K562 (cell line): ENCODE data around the gene CKS2. TPM values are rescaled to one million over a fixed set of nuclear protein-coding genes. Genes with fewer than 3 reads are reported as not detected.

Experiments
- ATAC-seq: fragments of 200-7000 bp; cut with Tn5 transposase; 3 replicates; pipeline ENCODE4 v1.9.1; 2020; ENCODE audit warnings: moderate library complexity
- BruUV-seq: library from RNA; stranded (reverse); fragments of 400-500 nt; replicated peaks from 2 replicates; lab custom pipeline; 2021; lab: Mats Ljungman, UMichigan
- CTCF ChIA-PET: fragments of 300-600 bp; formaldehyde crosslinking; extraction: SDS; loops from one replicate; lab custom pipeline; 2021; ENCODE audit warnings: low intra/inter-chr PET ratio; lab: Yijun Ruan, JAX
- POLR2A ChIA-PET: fragments of 300-600, 350-650 bp; sonication (Branson Sonifier 250); formaldehyde crosslinking; extraction: SDS; loops from one replicate; lab custom pipeline; 2021; ENCODE audit warnings: antibody characterized with exemption, inconsistent platforms; lab: Yijun Ruan, JAX
- DNase-seq, 4 experiments: peaks; one replicate each; pipeline versions ENCODE4 v3.0.0 to v3.0.0-alpha.2; 2011 to 2018; ENCODE audit warnings: low spot score in 3 of 4, mixed read lengths in 3 of 4; ENCODE audit errors: extremely low read depth in 1 of 4
- FAIRE-seq: peaks from 2 replicates; lab custom pipeline; 2011; peaks lifted over from hg19 to GRCh38; lab: Jason Lieb, UNC
- H2AFZ ChIP-seq: 2 replicates; pipeline ENCODE4 v1.6.0; 2011; ENCODE audit warnings: low read depth, low read length, control low read depth, inconsistent platforms
- H3K27ac ChIP-seq: fragments of 200-600 bp; 3 replicates; pipeline ENCODE4 v1.8.0; 2011; ENCODE audit warnings: low read depth, mild to moderate bottlenecking, control low read depth, inconsistent platforms, low read length, moderate library complexity, mixed read lengths; ENCODE audit errors: extremely low read depth
- H3K27me3 ChIP-seq, 2 experiments: fragments of 300-600 bp in 1 of 2; 2 replicates in 1 of 2; 3 replicates in 1 of 2; pipeline versions ENCODE4 v1.6.0 to v1.8.0; 2011; ENCODE audit warnings: inconsistent platforms in 2 of 2, low read length in 2 of 2, mild to moderate bottlenecking in 1 of 2, mixed read lengths in 1 of 2, moderate library complexity in 1 of 2; ENCODE audit not compliant: control insufficient read depth in 2 of 2, insufficient read depth in 2 of 2
- H3K36me3 ChIP-seq: fragments of 300-600 bp; 3 replicates; pipeline ENCODE4 v1.8.0; 2011; ENCODE audit warnings: mild to moderate bottlenecking, low read length, inconsistent platforms; ENCODE audit not compliant: control insufficient read depth, insufficient read depth
- H3K4me1 ChIP-seq, 2 experiments: fragments of 200-600 bp in 1 of 2; replicated peaks in 1 of 2; 2 replicates in 1 of 2; 3 replicates in 1 of 2; pipeline versions ENCODE4 v1.5.1 to v1.8.0; 2011; ENCODE audit warnings: inconsistent platforms in 2 of 2, low read length in 2 of 2, mild to moderate bottlenecking in 1 of 2, mixed read lengths in 1 of 2, moderate library complexity in 1 of 2; ENCODE audit not compliant: control insufficient read depth in 2 of 2, insufficient read depth in 2 of 2
- H3K4me2 ChIP-seq: 2 replicates; pipeline ENCODE4 v1.6.1; 2011; ENCODE audit warnings: low read length, control low read depth, inconsistent platforms, mixed read lengths; ENCODE audit not compliant: insufficient read depth
- H3K4me3 ChIP-seq: fragments of 200-600 bp; sonication (generic), shearing (Covaris generic); 2 replicates; pipeline ENCODE4 v1.5.1; 2016; ENCODE audit warnings: control low read depth, inconsistent platforms
- H3K79me2 ChIP-seq: fragments of 200-600 bp; 3 replicates; pipeline ENCODE4 v1.8.0; 2011; ENCODE audit warnings: low read length, inconsistent platforms; ENCODE audit not compliant: control insufficient read depth, insufficient read depth
- H3K9ac ChIP-seq, 2 experiments: 2 replicates each; pipeline versions ENCODE4 v1.6.0 to v1.6.1; 2011; ENCODE audit warnings: low read depth in 2 of 2, low read length in 2 of 2, control low read depth in 1 of 2, inconsistent platforms in 1 of 2, mild to moderate bottlenecking in 1 of 2, mixed read lengths in 1 of 2; ENCODE audit not compliant: insufficient read depth in 1 of 2
- H3K9me1 ChIP-seq: one replicate; pipeline ENCODE4 v1.6.0; 2011; ENCODE audit warnings: inconsistent platforms, mild to moderate bottlenecking, low read length, moderate library complexity; ENCODE audit not compliant: control insufficient read depth, insufficient read depth
- H3K9me3 ChIP-seq: replicated peaks from 2 replicates; pipeline ENCODE4 v1.5.1; 2011; ENCODE audit warnings: low read depth, low read length, inconsistent platforms; ENCODE audit not compliant: control insufficient read depth, insufficient read depth
- H4K20me1 ChIP-seq: replicated peaks from 2 replicates; pipeline ENCODE4 v1.6.1; 2011; ENCODE audit warnings: low read length, inconsistent platforms, mixed read lengths; ENCODE audit not compliant: control insufficient read depth, insufficient read depth
- BRD9 ChIP-seq: fragments of 450-650 bp; IDR thresholded peaks from 2 replicates; pipeline ENCODE4 v1.6.1; 2018; ENCODE audit warnings: low read depth; ENCODE audit not compliant: partially characterized antibody
- KLF13 ChIP-seq: fragments of 450-650 bp; IDR thresholded peaks from 2 replicates; pipeline ENCODE4 v1.6.1; 2016; ENCODE audit warnings: missing genetic modification characterization, low read depth, mild to moderate bottlenecking, missing compliant biosample characterization, moderate library complexity, borderline replicate concordance
- RFX1 ChIP-seq: fragments of 450-650 bp; IDR thresholded peaks from 2 replicates; pipeline ENCODE4 v1.6.1; 2016; ENCODE audit warnings: mild to moderate bottlenecking, moderate library complexity
- ZNF764 ChIP-seq: fragments of 250-450 bp; sonication (Bioruptor Pico); IDR thresholded peaks from 2 replicates; pipeline ENCODE4 v1.4.0; 2020; ENCODE audit warnings: low read depth, mild to moderate bottlenecking, moderate library complexity
- WGBS: fragments of 100-300 bp; shearing (Covaris generic); methylation state at CpG from one replicate; pipeline ENCODE4 v1.1.6; 2016; ENCODE audit warnings: low coverage, mixed read lengths; ENCODE audit not compliant: insufficient coverage; ENCODE audit errors: missing lambda C conversion rate; 5-methylcytosine and 5-hydroxymethylcytosine counted together
- in situ Hi-C: fragments of 300-500 bp; cut with MboI; formaldehyde crosslinking; loops from 4 replicates; pipeline ENCODE4 v1.15.0; 2018; ENCODE audit warnings: inconsistent platforms, mixed read lengths
- intact Hi-C: fragments of 100-400 bp; cut with micrococcal nuclease; formaldehyde crosslinking; loops from 2 replicates; pipeline ENCODE4 v1.14.2; 2022
- polyA plus RNA-seq, 8 experiments: library from polyadenylated mRNA; depleted of rRNA in 4 of 8; stranded (reverse) in 5 of 8; unstranded in 3 of 8; fragments of >200 nt; fragmentation: Nextera tagmentation in 2 of 8; fragmentation: Illumina TruSeq in 1 of 8; extraction: Ambion mirVana in 2 of 8; extraction: Trizol in 1 of 8; gene quantifications; 2 replicates each; pipeline versions ENCODE4 v1.2.1 to v1.2.3, GENCODE V29; 2011 to 2014; ENCODE audit warnings: inconsistent platforms in 1 of 8, missing spikeins in 1 of 8
- total RNA-seq, 7 experiments: library from RNA; depleted of rRNA in 6 of 7; stranded (reverse); fragments of >200 nt in 6 of 7; fragmentation: Illumina TruSeq in 2 of 7; extraction: Trizol in 2 of 7; gene quantifications; 2 replicates each; pipeline versions ENCODE4 v1.2.1 to v1.2.3, GENCODE V29; 2011 to 2021; ENCODE audit warnings: low replicate concordance in 1 of 7
- TF ChIP-seq, protein P1 (sequence below): fragments of 450-650 bp; formaldehyde crosslinking; IDR thresholded peaks from 2 replicates; pipeline ENCODE4 v1.4.0; 2020; ENCODE audit warnings: mild to moderate bottlenecking, moderate library complexity
- TF ChIP-seq, protein P2 (sequence below): fragments of 450-650 bp; IDR thresholded peaks from 2 replicates; pipeline ENCODE4 v1.6.1; 2018; ENCODE audit warnings: mild to moderate bottlenecking, low read depth; ENCODE audit not compliant: partially characterized antibody
- TF ChIP-seq, protein P3 (sequence below): IDR thresholded peaks from 2 replicates; pipeline ENCODE4 v1.6.1; 2014; ENCODE audit warnings: antibody characterized with exemption
- TF ChIP-seq, protein P4 (sequence below), 2 experiments: fragments of 450-650 bp in 1 of 2; sonication (generic) in 1 of 2; formaldehyde crosslinking in 1 of 2; IDR thresholded peaks; 2 replicates each; pipeline versions ENCODE4 v1.7.1 to v1.9.0; 2016 to 2022; ENCODE audit warnings: inconsistent platforms in 1 of 2, mild to moderate bottlenecking in 1 of 2, missing genetic modification reagents in 1 of 2

The CKS2 gene
- total and polyA plus RNA-seq, 9 of the 15 experiments (the other 6 are each of a cell fraction or from before 2014, with no cell fraction given) = 123 to 941 (median 321) TPM

DNA sequence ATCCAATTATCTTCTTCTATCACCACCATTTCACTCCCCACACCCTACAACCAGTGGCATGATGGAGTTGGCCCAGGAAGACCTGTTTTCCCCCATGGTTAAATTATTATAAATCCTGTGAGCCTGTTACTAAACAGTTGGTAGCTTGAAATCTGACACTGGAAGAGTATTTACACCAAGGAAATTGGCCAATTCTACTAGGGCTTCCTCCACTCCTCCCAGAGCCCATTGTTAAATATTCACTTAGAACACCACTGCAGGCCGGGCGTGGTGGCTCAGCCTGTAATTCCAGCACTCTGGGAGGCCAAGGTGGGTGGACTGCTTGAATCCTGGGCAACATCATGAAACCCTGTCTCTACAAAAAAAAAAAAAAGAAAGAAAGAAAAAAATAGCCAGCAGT is 32.4 kb upstream of the CKS2 start:
- CTCF ChIA-PET = no interaction called here
- intact Hi-C loops = no loop called here
- FAIRE-seq (no peak), DNase-seq (no peak), ATAC-seq (no peak)
- Histone ChIP-seq H3K27ac (no peak overlapping the region), H3K4me1 (peaks cover 0 to 7% of the 10 kb centered on the region in 2 experiments; a peak in 1 of 5 replicates), H3K9me1 (no peaks in the 10 kb centered on the region), H3K9ac (no peak overlapping the region), H3K79me2 (no peaks in the 10 kb centered on the region), H2AFZ (no peak overlapping the region), H3K4me3 (no peak overlapping the region), H4K20me1 (no peaks in the 10 kb centered on the region), H3K4me2 (no peak overlapping the region), H3K9me3 (no peaks in the 10 kb centered on the region), H3K36me3 (no peaks in the 10 kb centered on the region), H3K27me3 (no peaks in the 10 kb centered on the region)
- POLR2A ChIA-PET = interaction anchor here (1.2 kb wide), 1 partner anchor 20 kb away, joined by 3 read pairs; no protein-coding TSS in a partner anchor
- in situ Hi-C loops = no loop called here
- WGBS = no CpG with 5 or more reads among the region's 2 CpGs
- BruUV-seq = no TSS peak
- TF ChIP-seq ZNF764 (CRISPR knock-in tag) (no peak), RFX1 (no peak), BRD9 (no peak), KLF13 (tag) (no peak)
- TF ChIP-seq, protein P1, sequence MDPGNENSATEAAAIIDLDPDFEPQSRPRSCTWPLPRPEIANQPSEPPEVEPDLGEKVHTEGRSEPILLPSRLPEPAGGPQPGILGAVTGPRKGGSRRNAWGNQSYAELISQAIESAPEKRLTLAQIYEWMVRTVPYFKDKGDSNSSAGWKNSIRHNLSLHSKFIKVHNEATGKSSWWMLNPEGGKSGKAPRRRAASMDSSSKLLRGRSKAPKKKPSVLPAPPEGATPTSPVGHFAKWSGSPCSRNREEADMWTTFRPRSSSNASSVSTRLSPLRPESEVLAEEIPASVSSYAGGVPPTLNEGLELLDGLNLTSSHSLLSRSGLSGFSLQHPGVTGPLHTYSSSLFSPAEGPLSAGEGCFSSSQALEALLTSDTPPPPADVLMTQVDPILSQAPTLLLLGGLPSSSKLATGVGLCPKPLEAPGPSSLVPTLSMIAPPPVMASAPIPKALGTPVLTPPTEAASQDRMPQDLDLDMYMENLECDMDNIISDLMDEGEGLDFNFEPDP (CRISPR knock-in tag) = no peak
- TF ChIP-seq, protein P2, sequence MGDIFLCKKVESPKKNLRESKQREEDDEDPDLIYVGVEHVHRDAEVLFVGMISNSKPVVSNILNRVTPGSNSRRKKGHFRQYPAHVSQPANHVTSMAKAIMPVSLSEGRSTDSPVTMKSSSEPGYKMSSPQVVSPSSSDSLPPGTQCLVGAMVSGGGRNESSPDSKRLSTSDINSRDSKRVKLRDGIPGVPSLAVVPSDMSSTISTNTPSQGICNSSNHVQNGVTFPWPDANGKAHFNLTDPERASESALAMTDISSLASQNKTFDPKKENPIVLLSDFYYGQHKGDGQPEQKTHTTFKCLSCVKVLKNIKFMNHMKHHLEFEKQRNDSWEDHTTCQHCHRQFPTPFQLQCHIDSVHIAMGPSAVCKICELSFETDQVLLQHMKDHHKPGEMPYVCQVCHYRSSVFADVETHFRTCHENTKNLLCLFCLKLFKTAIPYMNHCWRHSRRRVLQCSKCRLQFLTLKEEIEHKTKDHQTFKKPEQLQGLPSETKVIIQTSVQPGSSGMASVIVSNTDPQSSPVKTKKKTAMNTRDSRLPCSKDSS = no peak
- TF ChIP-seq, protein P3, sequence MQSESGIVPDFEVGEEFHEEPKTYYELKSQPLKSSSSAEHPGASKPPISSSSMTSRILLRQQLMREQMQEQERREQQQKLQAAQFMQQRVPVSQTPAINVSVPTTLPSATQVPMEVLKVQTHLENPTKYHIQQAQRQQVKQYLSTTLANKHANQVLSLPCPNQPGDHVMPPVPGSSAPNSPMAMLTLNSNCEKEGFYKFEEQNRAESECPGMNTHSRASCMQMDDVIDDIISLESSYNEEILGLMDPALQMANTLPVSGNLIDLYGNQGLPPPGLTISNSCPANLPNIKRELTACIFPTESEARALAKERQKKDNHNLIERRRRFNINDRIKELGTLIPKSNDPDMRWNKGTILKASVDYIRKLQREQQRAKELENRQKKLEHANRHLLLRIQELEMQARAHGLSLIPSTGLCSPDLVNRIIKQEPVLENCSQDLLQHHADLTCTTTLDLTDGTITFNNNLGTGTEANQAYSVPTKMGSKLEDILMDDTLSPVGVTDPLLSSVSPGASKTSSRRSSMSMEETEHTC = no peak
- TF ChIP-seq, protein P4, sequence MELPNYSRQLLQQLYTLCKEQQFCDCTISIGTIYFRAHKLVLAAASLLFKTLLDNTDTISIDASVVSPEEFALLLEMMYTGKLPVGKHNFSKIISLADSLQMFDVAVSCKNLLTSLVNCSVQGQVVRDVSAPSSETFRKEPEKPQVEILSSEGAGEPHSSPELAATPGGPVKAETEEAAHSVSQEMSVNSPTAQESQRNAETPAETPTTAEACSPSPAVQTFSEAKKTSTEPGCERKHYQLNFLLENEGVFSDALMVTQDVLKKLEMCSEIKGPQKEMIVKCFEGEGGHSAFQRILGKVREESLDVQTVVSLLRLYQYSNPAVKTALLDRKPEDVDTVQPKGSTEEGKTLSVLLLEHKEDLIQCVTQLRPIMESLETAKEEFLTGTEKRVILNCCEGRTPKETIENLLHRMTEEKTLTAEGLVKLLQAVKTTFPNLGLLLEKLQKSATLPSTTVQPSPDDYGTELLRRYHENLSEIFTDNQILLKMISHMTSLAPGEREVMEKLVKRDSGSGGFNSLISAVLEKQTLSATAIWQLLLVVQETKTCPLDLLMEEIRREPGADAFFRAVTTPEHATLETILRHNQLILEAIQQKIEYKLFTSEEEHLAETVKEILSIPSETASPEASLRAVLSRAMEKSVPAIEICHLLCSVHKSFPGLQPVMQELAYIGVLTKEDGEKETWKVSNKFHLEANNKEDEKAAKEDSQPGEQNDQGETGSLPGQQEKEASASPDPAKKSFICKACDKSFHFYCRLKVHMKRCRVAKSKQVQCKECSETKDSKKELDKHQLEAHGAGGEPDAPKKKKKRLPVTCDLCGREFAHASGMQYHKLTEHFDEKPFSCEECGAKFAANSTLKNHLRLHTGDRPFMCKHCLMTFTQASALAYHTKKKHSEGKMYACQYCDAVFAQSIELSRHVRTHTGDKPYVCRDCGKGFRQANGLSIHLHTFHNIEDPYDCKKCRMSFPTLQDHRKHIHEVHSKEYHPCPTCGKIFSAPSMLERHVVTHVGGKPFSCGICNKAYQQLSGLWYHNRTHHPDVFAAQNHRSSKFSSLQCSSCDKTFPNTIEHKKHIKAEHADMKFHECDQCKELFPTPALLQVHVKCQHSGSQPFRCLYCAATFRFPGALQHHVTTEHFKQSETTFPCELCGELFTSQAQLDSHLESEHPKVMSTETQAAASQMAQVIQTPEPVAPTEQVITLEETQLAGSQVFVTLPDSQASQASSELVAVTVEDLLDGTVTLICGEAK (IDR thresholded peaks at IDR 0.05) = no peak
- TF ChIP-seq, protein P4 (CRISPR knock-in tag; IDR thresholded peaks at IDR 0.05) = no peak
